ENCODE measurements around the gene CCRL2.
"Not testable (repeated sequence)": the region's sequence is repeated elsewhere in the genome, so short reads cannot be mapped to it uniquely, and the experiment has no call there.

CCRL2 gene

GRCh38 chr3:46431905-46432304, 24.8 kb downstream of the CCRL2 start:
- not testable (repeated sequence) for DNase-seq

- not testable (repeated sequence) for DNase-seq
Observed at GRCh38 chr3:46433118-46433517, 26.1 kb downstream of the CCRL2 start.

GRCh38 chr3:46433841-46434240, 26.8 kb downstream of the CCRL2 start:
- DNase-seq: no peak

- DNase-seq: no peak
Observed at GRCh38 chr3:46435081-46435726, 28.1 kb downstream of the CCRL2 start.

- DNase-seq: no peak
Observed at GRCh38 chr3:46438831-46439230, 31.8 kb downstream of the CCRL2 start.

- DNase-seq: no peak
Observed at GRCh38 chr3:46440531-46441294, 33.7 kb downstream of the CCRL2 start.

GRCh38 chr3:46442576-46443530, 35.8 kb downstream of the CCRL2 start:
- DNase-seq: no peak

GRCh38 chr3:46447228-46447985, 40.3 kb downstream of the CCRL2 start:
- DNase-seq: no peak

GRCh38 chr3:46448721-46449120, 41.7 kb downstream of the CCRL2 start:
- no peak for DNase-seq

GRCh38 chr3:46449755-46450552, 42.9 kb downstream of the CCRL2 start:
- no peak for DNase-seq

GRCh38 chr3:46453526-46454208, 46.6 kb downstream of the CCRL2 start:
- DNase-seq: no peak

GRCh38 chr3:46454209-46454595, 47.1 kb downstream of the CCRL2 start:
- DNase-seq: no peak

- no peak for DNase-seq
Observed at GRCh38 chr3:46454606-46455005, 47.5 kb downstream of the CCRL2 start.

- DNase-seq: no peak
Observed at GRCh38 chr3:46455231-46456115, 48.4 kb downstream of the CCRL2 start.

- DNase-seq: no peak
Observed at GRCh38 chr3:46456118-46456517, 49.1 kb downstream of the CCRL2 start.

Data from NCI-H2107 (cell line).